ENCODE measurements around the gene SNX1.
"Not testable (repeated sequence)": the region's sequence is repeated elsewhere in the genome, so short reads cannot be mapped to it uniquely, and the experiment has no call there.

Gene SNX1

DNA sequence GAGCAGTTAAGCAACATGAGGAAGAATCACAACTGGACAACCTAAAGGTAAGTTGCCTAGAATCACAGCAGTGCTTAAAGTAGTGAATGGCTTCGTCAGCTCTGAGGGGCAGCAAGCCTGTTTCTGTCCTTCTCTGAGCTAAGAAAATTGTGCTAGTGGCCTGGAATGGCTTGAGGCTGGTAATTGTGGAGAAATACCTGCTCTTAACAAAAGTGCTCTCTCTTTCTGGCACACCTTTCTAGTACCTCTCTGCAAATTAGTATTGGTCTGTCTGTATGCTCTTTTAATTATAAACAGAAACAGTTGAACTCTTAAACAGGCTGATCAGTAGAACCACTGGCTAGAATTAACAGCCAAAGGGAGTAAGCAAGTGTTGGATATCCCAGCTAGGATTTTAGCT, 11.6 kb downstream of the SNX1 start:
- no peak for ATAC-seq

DNA sequence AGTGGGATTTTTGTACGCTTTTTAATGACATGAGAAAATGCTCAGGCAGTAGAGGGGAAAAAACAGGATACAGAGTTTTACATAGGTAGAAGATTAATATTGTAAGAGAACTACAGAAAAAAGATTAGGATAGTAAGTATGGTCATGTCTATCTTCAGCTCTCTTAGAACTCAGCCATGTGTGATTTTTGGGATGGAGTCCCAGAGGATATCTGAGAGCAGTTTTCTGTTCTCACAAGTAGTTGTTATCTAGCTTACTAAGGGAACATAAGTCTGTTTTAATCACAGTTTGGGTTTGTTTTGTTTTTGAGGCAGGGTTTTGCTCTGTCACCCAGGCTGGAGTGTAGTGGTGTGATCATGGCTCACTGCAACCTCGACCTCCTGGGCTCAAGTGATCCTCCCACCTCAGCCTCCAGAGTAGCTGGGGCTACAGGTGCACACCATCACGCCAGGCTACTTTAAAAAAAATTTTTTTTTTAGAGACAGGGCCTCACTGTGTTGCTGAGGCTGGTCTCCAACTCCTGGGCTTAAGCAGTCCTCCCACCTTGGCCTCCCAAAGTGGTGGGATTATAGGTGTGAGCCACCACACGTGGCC, 14.4 kb downstream of the SNX1 start:
- not testable (repeated sequence) for ATAC-seq

More for the DNA sequence above, 11.6 kb downstream of the SNX1 start:
- TF ChIP-seq ZNF70 (CRISPR knock-in tag; IDR thresholded peaks at IDR 0.05) = no peak
- no peak for TF ChIP-seq ZNF565 (CRISPR knock-in tag; conservative IDR thresholded peaks at IDR 0.05; ENCODE audit: low read depth)
- TF ChIP-seq ZC3H10 (CRISPR knock-in tag; IDR thresholded peaks at IDR 0.05) = no peak
- TF ChIP-seq, protein P1, sequence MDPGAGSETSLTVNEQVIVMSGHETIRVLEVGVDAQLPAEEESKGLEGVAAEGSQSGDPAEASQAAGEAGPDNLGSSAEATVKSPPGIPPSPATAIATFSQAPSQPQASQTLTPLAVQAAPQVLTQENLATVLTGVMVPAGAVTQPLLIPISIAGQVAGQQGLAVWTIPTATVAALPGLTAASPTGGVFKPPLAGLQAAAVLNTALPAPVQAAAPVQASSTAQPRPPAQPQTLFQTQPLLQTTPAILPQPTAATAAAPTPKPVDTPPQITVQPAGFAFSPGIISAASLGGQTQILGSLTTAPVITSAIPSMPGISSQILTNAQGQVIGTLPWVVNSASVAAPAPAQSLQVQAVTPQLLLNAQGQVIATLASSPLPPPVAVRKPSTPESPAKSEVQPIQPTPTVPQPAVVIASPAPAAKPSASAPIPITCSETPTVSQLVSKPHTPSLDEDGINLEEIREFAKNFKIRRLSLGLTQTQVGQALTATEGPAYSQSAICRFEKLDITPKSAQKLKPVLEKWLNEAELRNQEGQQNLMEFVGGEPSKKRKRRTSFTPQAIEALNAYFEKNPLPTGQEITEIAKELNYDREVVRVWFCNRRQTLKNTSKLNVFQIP (CRISPR knock-in tag; IDR thresholded peaks at IDR 0.05; ENCODE audit: borderline replicate concordance, low read depth) = no peak
- TF ChIP-seq SNAI2 (CRISPR knock-in tag; IDR thresholded peaks at IDR 0.05) = no peak
- no peak for TF ChIP-seq ZNF8 (CRISPR knock-in tag; IDR thresholded peaks at IDR 0.05)
- no peak for TF ChIP-seq TCF4 (CRISPR knock-in tag; IDR thresholded peaks at IDR 0.05; ENCODE audit: borderline replicate concordance)
- no peak for TF ChIP-seq PPARA (CRISPR knock-in tag; IDR thresholded peaks at IDR 0.05; ENCODE audit: borderline replicate concordance)
- TF ChIP-seq ZFP30 (CRISPR knock-in tag; IDR thresholded peaks at IDR 0.05) = no peak
- no peak for TF ChIP-seq CSDC2 (CRISPR knock-in tag; IDR thresholded peaks at IDR 0.05)
- no peak for TF ChIP-seq ARNTL (CRISPR knock-in tag; IDR thresholded peaks at IDR 0.05; ENCODE audit: borderline replicate concordance, low read depth)
- TF ChIP-seq ESRRG (CRISPR knock-in tag; IDR thresholded peaks at IDR 0.05) = no peak
- no peak for TF ChIP-seq OSR1 (CRISPR knock-in tag; IDR thresholded peaks at IDR 0.05)
- TF ChIP-seq, protein P2, sequence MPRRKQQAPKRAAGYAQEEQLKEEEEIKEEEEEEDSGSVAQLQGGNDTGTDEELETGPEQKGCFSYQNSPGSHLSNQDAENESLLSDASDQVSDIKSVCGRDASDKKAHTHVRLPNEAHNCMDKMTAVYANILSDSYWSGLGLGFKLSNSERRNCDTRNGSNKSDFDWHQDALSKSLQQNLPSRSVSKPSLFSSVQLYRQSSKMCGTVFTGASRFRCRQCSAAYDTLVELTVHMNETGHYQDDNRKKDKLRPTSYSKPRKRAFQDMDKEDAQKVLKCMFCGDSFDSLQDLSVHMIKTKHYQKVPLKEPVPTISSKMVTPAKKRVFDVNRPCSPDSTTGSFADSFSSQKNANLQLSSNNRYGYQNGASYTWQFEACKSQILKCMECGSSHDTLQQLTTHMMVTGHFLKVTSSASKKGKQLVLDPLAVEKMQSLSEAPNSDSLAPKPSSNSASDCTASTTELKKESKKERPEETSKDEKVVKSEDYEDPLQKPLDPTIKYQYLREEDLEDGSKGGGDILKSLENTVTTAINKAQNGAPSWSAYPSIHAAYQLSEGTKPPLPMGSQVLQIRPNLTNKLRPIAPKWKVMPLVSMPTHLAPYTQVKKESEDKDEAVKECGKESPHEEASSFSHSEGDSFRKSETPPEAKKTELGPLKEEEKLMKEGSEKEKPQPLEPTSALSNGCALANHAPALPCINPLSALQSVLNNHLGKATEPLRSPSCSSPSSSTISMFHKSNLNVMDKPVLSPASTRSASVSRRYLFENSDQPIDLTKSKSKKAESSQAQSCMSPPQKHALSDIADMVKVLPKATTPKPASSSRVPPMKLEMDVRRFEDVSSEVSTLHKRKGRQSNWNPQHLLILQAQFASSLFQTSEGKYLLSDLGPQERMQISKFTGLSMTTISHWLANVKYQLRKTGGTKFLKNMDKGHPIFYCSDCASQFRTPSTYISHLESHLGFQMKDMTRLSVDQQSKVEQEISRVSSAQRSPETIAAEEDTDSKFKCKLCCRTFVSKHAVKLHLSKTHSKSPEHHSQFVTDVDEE (CRISPR knock-in tag; IDR thresholded peaks at IDR 0.05) = no peak
- no peak for TF ChIP-seq ISL1 (CRISPR knock-in tag; IDR thresholded peaks at IDR 0.05)
- TF ChIP-seq, protein P3, sequence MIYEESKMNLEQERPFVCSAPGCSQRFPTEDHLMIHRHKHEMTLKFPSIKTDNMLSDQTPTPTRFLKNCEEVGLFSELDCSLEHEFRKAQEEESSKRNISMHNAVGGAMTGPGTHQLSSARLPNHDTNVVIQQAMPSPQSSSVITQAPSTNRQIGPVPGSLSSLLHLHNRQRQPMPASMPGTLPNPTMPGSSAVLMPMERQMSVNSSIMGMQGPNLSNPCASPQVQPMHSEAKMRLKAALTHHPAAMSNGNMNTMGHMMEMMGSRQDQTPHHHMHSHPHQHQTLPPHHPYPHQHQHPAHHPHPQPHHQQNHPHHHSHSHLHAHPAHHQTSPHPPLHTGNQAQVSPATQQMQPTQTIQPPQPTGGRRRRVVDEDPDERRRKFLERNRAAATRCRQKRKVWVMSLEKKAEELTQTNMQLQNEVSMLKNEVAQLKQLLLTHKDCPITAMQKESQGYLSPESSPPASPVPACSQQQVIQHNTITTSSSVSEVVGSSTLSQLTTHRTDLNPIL (CRISPR knock-in tag; IDR thresholded peaks at IDR 0.05; ENCODE audit: low read depth) = no peak
- TF ChIP-seq ZFP3 (CRISPR knock-in tag; IDR thresholded peaks at IDR 0.05) = no peak

DNA sequence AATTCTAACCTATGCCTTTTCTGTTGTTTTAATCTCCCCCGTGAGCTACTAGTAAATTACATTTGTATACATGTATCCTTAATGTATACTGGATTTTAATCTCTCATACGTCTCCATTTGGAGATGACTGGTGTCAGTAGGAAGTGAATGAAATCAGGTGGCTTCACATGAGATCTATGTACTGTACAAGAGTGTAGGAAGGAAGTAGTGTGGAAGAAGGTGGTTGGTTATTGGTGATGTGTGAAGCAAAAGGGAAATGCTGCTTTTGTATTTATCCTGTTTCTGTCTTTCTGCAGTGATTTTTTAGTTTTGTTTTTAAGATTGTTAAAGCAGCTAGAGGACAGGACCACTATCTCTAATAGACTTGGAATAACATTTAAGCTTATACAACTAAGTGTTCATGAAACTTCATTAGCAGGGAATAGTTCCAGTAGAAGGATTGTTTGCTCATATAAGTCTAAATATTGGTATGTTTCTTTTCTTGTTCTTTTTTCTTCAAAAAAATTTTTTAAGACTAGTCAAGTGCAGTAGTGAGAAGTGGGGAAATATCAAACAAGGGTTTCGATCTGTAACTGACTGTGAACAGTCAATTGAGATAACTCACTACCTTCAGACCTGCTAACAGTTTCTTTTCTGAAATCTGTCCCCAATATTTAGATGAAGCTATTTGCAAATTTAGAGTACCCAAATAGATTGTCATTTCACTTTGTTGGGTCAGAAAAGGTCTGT, 15.3 kb downstream of the SNX1 start:
- no peak for TF ChIP-seq ESRRG (CRISPR knock-in tag; IDR thresholded peaks at IDR 0.05)
- TF ChIP-seq, protein P3 (CRISPR knock-in tag; IDR thresholded peaks at IDR 0.05; ENCODE audit: low read depth) = no peak
- no peak for TF ChIP-seq TOX (CRISPR knock-in tag; IDR thresholded peaks at IDR 0.05; ENCODE audit: borderline replicate concordance)
- no peak for ATAC-seq

DNA sequence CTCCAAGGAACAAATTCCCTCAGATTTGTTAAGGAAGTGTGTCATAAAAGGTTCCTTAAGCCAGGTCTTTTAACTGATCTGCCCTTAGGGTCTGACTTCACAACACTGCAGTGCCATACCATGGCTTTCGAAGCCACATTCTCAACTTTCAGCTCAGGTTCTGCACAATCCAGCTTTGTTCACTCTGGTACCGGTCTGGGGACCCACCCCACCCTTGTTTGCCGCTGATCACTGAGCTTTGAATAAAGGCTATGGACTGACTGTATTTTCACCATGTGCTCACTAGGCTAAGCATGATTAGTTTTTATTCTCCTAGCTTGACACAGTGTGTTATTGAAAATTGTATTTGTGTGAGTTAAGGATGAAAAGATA, 15.9 kb downstream of the SNX1 start:
- no peak for TF ChIP-seq ISL1 (CRISPR knock-in tag; IDR thresholded peaks at IDR 0.05)
- no peak for TF ChIP-seq SNAI2 (CRISPR knock-in tag; IDR thresholded peaks at IDR 0.05)
- no peak for ATAC-seq

DNA sequence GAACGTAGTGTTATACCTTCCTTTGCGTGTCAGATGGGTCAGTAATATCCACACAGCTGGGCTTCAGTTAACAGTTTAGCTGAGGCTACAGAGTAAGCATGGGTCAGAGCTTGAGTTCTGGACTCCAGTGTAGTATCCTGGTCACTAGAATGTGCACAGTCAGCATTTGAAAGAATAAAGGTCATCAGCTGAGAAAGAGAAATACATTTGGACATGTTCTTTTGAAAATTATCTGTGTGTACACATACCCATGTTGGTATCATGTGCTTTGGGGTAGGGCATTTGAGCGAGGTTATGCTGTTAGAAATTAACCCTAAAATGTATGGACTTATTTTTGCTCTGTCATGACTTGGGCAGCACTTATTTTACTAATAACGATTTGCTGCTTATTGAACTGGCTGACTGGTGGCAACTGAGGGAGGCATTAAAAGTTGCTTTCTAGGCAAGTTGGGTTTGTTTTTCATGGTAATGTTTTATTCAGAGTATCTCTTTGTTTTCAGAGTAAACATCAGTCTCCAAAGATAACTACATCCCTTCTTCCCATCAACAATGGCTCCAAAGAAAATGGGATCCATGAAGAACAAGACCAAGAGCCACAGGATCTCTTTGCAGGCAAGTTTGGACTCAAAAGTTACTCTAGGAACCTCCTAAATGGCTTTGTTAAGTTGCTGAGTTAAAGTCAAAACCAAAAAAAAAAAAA, 16.4 kb downstream of the SNX1 start:
- no peak for ATAC-seq
- TF ChIP-seq, protein P4, sequence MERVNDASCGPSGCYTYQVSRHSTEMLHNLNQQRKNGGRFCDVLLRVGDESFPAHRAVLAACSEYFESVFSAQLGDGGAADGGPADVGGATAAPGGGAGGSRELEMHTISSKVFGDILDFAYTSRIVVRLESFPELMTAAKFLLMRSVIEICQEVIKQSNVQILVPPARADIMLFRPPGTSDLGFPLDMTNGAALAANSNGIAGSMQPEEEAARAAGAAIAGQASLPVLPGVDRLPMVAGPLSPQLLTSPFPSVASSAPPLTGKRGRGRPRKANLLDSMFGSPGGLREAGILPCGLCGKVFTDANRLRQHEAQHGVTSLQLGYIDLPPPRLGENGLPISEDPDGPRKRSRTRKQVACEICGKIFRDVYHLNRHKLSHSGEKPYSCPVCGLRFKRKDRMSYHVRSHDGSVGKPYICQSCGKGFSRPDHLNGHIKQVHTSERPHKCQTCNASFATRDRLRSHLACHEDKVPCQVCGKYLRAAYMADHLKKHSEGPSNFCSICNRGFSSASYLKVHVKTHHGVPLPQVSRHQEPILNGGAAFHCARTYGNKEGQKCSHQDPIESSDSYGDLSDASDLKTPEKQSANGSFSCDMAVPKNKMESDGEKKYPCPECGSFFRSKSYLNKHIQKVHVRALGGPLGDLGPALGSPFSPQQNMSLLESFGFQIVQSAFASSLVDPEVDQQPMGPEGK (CRISPR knock-in tag; IDR thresholded peaks at IDR 0.05; ENCODE audit: borderline replicate concordance) = no peak
- TF ChIP-seq, protein P5, sequence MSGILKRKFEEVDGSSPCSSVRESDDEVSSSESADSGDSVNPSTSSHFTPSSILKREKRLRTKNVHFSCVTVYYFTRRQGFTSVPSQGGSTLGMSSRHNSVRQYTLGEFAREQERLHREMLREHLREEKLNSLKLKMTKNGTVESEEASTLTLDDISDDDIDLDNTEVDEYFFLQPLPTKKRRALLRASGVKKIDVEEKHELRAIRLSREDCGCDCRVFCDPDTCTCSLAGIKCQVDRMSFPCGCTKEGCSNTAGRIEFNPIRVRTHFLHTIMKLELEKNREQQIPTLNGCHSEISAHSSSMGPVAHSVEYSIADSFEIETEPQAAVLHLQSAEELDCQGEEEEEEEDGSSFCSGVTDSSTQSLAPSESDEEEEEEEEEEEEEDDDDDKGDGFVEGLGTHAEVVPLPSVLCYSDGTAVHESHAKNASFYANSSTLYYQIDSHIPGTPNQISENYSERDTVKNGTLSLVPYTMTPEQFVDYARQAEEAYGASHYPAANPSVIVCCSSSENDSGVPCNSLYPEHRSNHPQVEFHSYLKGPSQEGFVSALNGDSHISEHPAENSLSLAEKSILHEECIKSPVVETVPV (CRISPR knock-in tag; IDR thresholded peaks at IDR 0.05) = no peak
- TF ChIP-seq RARB (CRISPR knock-in tag; IDR thresholded peaks at IDR 0.05) (no peak), ISL1 (CRISPR knock-in tag; IDR thresholded peaks at IDR 0.05) (no peak), ARNTL (CRISPR knock-in tag; IDR thresholded peaks at IDR 0.05; ENCODE audit: borderline replicate concordance, low read depth) (no peak), ZC3H10 (CRISPR knock-in tag; IDR thresholded peaks at IDR 0.05) (no peak), TCF4 (CRISPR knock-in tag; IDR thresholded peaks at IDR 0.05; ENCODE audit: borderline replicate concordance) (no peak), SNAI2 (CRISPR knock-in tag; IDR thresholded peaks at IDR 0.05) (no peak)

Data from SK-N-SH treated with all-trans-retinoic acid at 6 μM for 48 hours (cell line).